B cell (primary cell): ENCODE measurements around the gene PPP4R4. TPM values are rescaled to one million over a fixed set of nuclear protein-coding genes. Genes with fewer than 3 reads are reported as not detected.

Experiments used
- ATAC-seq: fragments of 200-7000 bp; cut with Tn5 transposase; one replicate; pipeline ENCODE4 v1.10.0; 2021; ENCODE audit warnings: low read depth, mild to moderate bottlenecking, moderate number of reproducible peaks, moderate library complexity
- CTCF ChIA-PET: fragments of 350-600 bp; sonication (Branson Sonifier 250); formaldehyde crosslinking; loops from one replicate; lab custom pipeline; 2021; ENCODE audit warnings: antibody characterized with exemption, inconsistent platforms; lab: Charles Lee
- POLR2A ChIA-PET: fragments of 350-600 bp; sonication (Branson Sonifier 250); formaldehyde crosslinking; loops from one replicate; lab custom pipeline; 2021; ENCODE audit warnings: antibody characterized with exemption; lab: Charles Lee
- DNase-seq: peaks from one replicate; pipeline ENCODE4 v3.0.0; 2013
- H2AFZ ChIP-seq: 2 replicates; pipeline ENCODE4 v1.6.1; 2012; ENCODE audit warnings: mild to moderate bottlenecking, low read depth, low read length; ENCODE audit not compliant: insufficient read depth, poor library complexity, severe bottlenecking
- H3K27ac ChIP-seq, 2 donors: 1 replicate in 1 of 2; 2 replicates in 1 of 2; pipeline ENCODE4 v1.5.1; 2012 to 2013; ENCODE audit warnings: low read length in 2 of 2, mild to moderate bottlenecking in 2 of 2, moderate library complexity in 1 of 2
- H3K27me3 ChIP-seq, 4 experiments: fragments of 200-600 bp in 1 of 4; sonication (generic) in 1 of 4; replicated peaks in 1 of 4; 1 replicate in 2 of 4; 2 replicates in 2 of 4; pipeline versions ENCODE4 v1.6.1 to v1.7.0; 2013 to 2016; ENCODE audit warnings: low read length in 3 of 4, mild to moderate bottlenecking in 2 of 4, mixed read lengths in 1 of 4, moderate library complexity in 1 of 4; ENCODE audit not compliant: insufficient read depth in 4 of 4, control insufficient read depth in 3 of 4; ENCODE audit errors: control extremely low read depth in 1 of 4
- H3K36me3 ChIP-seq, 2 experiments: replicated peaks in 1 of 2; 1 replicate in 1 of 2; 2 replicates in 1 of 2; pipeline versions ENCODE4 v1.6.1 to v1.7.1; 2013; ENCODE audit warnings: low read length in 1 of 2; ENCODE audit not compliant: insufficient read depth in 2 of 2, control insufficient read depth in 1 of 2; ENCODE audit errors: control extremely low read depth in 1 of 2, extremely low read depth in 1 of 2
- H3K4me1 ChIP-seq, 2 donors: fragments of 200-600 bp in 1 of 2; sonication (generic) in 1 of 2; 1 replicate in 1 of 2; 2 replicates in 1 of 2; pipeline versions ENCODE4 v1.5.1 to v1.6.1; 2013 to 2017; ENCODE audit warnings: low read length in 2 of 2; ENCODE audit not compliant: control insufficient read depth in 2 of 2, insufficient read depth in 2 of 2
- H3K4me2 ChIP-seq: replicated peaks from 2 replicates; pipeline ENCODE3; 2012; ENCODE audit warnings: mild to moderate bottlenecking, low read depth, low read length; ENCODE audit not compliant: poor library complexity, severe bottlenecking
- H3K4me3 ChIP-seq, 5 experiments: fragments of 200-600 bp in 1 of 5; sonication (generic) in 1 of 5; 1 replicate in 3 of 5; 2 replicates in 2 of 5; pipeline versions ENCODE4 v1.5.1 to v1.7.0; 2011 to 2016; ENCODE audit warnings: low read length in 4 of 5, mild to moderate bottlenecking in 4 of 5, low read depth in 2 of 5, control low read depth in 1 of 5, moderate library complexity in 1 of 5; ENCODE audit not compliant: insufficient read depth in 1 of 5; ENCODE audit errors: control extremely low read depth in 1 of 5, extremely low read depth in 1 of 5
- H3K79me2 ChIP-seq: fragments of 200-600 bp; sonication (generic); one replicate; pipeline ENCODE4 v1.6.0; 2016; ENCODE audit warnings: low read length; ENCODE audit not compliant: control insufficient read depth, insufficient read depth
- H3K9ac ChIP-seq: fragments of 200-600 bp; sonication (generic); 2 replicates; pipeline ENCODE4 v1.6.1; 2017; ENCODE audit warnings: mild to moderate bottlenecking, low read length, moderate library complexity
- H3K9me3 ChIP-seq, 3 donors: one replicate each; pipeline versions ENCODE4 v1.6.1 to v1.7.1; 2013; ENCODE audit warnings: low read length in 2 of 3; ENCODE audit not compliant: control insufficient read depth in 2 of 3, insufficient read depth in 1 of 3; ENCODE audit errors: control extremely low read depth in 1 of 3
- H4K20me1 ChIP-seq: 2 replicates; pipeline ENCODE4 v1.6.0; 2012; ENCODE audit warnings: mild to moderate bottlenecking, low read length; ENCODE audit not compliant: insufficient read depth, control insufficient read depth, poor library complexity, severe bottlenecking
- H3K27ac Mint-ChIP-seq: one replicate; pipeline ENCODE4 v1.8.0; 2021; ENCODE audit warnings: mixed read lengths
- H3K27me3 Mint-ChIP-seq: one replicate; pipeline ENCODE4 v1.8.0; 2021; ENCODE audit warnings: mixed read lengths
- H3K4me1 Mint-ChIP-seq: one replicate; pipeline ENCODE4 v1.8.0; 2021; ENCODE audit warnings: mixed read lengths
- H3K4me3 Mint-ChIP-seq: one replicate; pipeline ENCODE4 v1.8.0; 2021; ENCODE audit warnings: mixed read lengths
- H3K9me3 Mint-ChIP-seq: one replicate; pipeline ENCODE4 v1.8.0; 2022; ENCODE audit warnings: mixed read lengths; ENCODE audit not compliant: insufficient read depth
- EZH2 ChIP-seq: IDR thresholded peaks from 2 replicates; pipeline ENCODE4 v1.6.1; 2012; ENCODE audit warnings: borderline replicate concordance, low read depth, mild to moderate bottlenecking, moderate library complexity, low read length; ENCODE audit not compliant: insufficient read depth, poor library complexity, severe bottlenecking
- WGBS: methylation state at CpG from one replicate; pipeline ENCODE4 v1.1.5; 2013; ENCODE audit warnings: missing lambda C conversion rate; ENCODE audit not compliant: insufficient coverage; 5-methylcytosine and 5-hydroxymethylcytosine counted together
- intact Hi-C: fragments of 100-400 bp; cut with micrococcal nuclease; formaldehyde crosslinking; loops from one replicate; pipeline ENCODE4 v1.10.0; 2022
- polyA plus RNA-seq: library from polyadenylated mRNA; depleted of rRNA; stranded (reverse); fragments of >200 nt; gene quantifications from 2 replicates; pipeline ENCODE4 v1.2.3, GENCODE V29; 2012
- total RNA-seq, 2 donors: library from RNA; stranded (reverse); fragments of 120-200 nt in 1 of 2; gene quantifications; 1 replicate in 1 of 2; 2 replicates in 1 of 2; pipeline versions ENCODE4 v1.2.3 to v1.2.4, GENCODE V29; 2013 to 2022
- TF ChIP-seq, protein P1 (sequence below): fragments of 200-600 bp; IDR thresholded peaks from one replicate; pipeline ENCODE4 v1.8.0; 2022; ENCODE audit warnings: antibody characterized with exemption, mild to moderate bottlenecking

The PPP4R4 gene
- total and polyA plus RNA-seq, 2 donors (not counting 1 experiment from before 2014, with no cell fraction given) = not detected

DNA sequence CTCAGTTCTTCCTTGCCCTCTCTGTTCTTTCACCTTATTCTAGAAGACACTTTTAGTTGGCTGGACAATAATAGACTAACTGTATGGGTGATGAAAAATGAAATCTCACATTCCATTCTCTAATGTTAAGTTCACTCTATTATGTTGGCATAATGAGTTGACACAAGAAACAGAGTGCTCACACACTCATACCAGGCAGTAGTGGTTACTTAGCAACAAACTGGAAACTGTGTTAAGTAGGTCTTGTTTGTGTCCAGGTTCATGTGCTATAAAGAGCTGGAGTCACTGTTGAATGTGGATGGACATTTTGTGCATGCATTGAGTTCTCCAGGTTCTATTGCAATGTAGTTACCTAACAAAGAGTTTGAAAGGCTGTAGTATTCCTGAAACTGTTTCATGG lies 16.9 kb upstream of the PPP4R4 start:
- H3K9me3 ChIP-seq = peaks cover 0 to 4% (median 0%) of the 10 kb centered on the region in 3 donors
- no peaks in the 10 kb centered on the region for H3K36me3 ChIP-seq
- H3K4me1 ChIP-seq = no peaks in the 10 kb centered on the region
- H3K27ac ChIP-seq = no peak overlapping the region
- H3K27me3 ChIP-seq = peaks cover 0 to 5% (median 2%) of the 10 kb centered on the region in 4 experiments
- DNase-seq (no peak), ATAC-seq (no peak)
- H3K79me2 ChIP-seq = no peaks in the 10 kb centered on the region
- no peak overlapping the region for H3K4me2 ChIP-seq
- Mint-ChIP-seq H3K4me3 (no peak overlapping the region), H3K9me3 (no peaks in the 10 kb centered on the region), H3K4me1 (no peaks in the 10 kb centered on the region), H3K27me3 (peaks cover 53% of the 10 kb centered on the region), H3K27ac (no peak overlapping the region)
- ChIA-PET CTCF (interaction anchor here (1.0 to 1.3 kb wide), 3 partner anchors 20 to 25 kb away, joined by 3 to 4 read pairs (median 3); no protein-coding TSS in a partner anchor), POLR2A (no interaction called here)
- no peak overlapping the region for H3K9ac ChIP-seq
- no peak overlapping the region for H3K4me3 ChIP-seq
- no peak for TF ChIP-seq EZH2
- TF ChIP-seq, protein P1, sequence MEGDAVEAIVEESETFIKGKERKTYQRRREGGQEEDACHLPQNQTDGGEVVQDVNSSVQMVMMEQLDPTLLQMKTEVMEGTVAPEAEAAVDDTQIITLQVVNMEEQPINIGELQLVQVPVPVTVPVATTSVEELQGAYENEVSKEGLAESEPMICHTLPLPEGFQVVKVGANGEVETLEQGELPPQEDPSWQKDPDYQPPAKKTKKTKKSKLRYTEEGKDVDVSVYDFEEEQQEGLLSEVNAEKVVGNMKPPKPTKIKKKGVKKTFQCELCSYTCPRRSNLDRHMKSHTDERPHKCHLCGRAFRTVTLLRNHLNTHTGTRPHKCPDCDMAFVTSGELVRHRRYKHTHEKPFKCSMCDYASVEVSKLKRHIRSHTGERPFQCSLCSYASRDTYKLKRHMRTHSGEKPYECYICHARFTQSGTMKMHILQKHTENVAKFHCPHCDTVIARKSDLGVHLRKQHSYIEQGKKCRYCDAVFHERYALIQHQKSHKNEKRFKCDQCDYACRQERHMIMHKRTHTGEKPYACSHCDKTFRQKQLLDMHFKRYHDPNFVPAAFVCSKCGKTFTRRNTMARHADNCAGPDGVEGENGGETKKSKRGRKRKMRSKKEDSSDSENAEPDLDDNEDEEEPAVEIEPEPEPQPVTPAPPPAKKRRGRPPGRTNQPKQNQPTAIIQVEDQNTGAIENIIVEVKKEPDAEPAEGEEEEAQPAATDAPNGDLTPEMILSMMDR = no peak
- no peak overlapping the region for H2AFZ ChIP-seq
- H4K20me1 ChIP-seq = no peaks in the 10 kb centered on the region
- intact Hi-C loops = no loop called here

DNA sequence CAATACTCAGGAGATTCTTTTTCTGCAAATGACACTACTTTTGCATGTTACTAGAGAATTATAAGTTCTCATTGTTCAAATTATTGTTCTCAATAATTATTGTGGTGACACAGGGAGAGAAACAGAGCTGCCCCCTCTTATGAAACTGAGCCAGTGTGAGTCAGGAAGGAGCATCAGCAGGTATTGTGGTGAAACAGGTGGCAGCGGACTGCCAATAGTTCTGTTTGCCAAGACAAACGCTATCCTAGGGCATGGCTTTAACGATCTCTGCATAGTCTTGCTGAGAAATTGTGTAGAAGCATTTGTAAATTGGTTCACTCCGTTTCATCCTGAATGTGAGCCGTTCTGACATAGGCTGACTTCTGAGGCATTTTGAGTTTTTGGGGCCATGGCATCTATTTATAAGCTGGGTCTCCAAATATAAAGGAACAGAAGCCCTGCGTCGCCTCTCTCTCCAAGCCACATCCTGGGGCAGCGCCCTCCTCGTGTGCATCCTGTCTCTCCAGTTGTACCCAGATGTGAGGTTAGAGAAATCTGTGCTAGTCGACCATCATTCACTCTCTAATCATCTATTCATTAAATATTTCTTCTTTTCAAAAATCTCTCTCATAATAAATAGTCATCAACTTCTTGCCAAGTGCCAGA lies 15.8 kb upstream of the PPP4R4 start:
- 43% methylated on average over 4 of the region's 10 CpGs for WGBS
- no peak overlapping the region for H3K27ac Mint-ChIP-seq
- H3K9ac ChIP-seq = no peak overlapping the region
- H3K27me3 Mint-ChIP-seq = peaks cover 43% of the 10 kb centered on the region
- H3K4me1 ChIP-seq = no peaks in the 10 kb centered on the region
- no peaks in the 10 kb centered on the region for H4K20me1 ChIP-seq
- H3K4me3 Mint-ChIP-seq = no peak overlapping the region
- no peaks in the 10 kb centered on the region for H3K36me3 ChIP-seq
- ATAC-seq (no peak), DNase-seq (no peak)
- H3K9me3 Mint-ChIP-seq = no peaks in the 10 kb centered on the region
- H3K4me3 ChIP-seq = no peak overlapping the region
- no peak overlapping the region for H3K27ac ChIP-seq
- no peak overlapping the region for H3K4me2 ChIP-seq
- H3K27me3 ChIP-seq = peaks cover 0 to 4% (median 0%) of the 10 kb centered on the region in 4 experiments
- POLR2A ChIA-PET = no interaction called here
- no peaks in the 10 kb centered on the region for H3K4me1 Mint-ChIP-seq
- H3K9me3 ChIP-seq = peaks cover 0 to 4% (median 0%) of the 10 kb centered on the region in 3 donors
- CTCF ChIA-PET = no interaction called here
- no peaks in the 10 kb centered on the region for H3K79me2 ChIP-seq
- intact Hi-C loops = no loop called here
- H2AFZ ChIP-seq = no peak overlapping the region
- no peak for TF ChIP-seq EZH2
- TF ChIP-seq, protein P1 = no peak
